RPMI7951 (cell line): ENCODE results near the gene CELSR1. TPM values are rescaled to one million over a fixed set of nuclear protein-coding genes. Genes with fewer than 3 reads are reported as not detected.

ENCODE experiments used
- DNase-seq: peaks from one replicate; pipeline ENCODE4 v3.0.0-alpha.2; 2012; ENCODE audit warnings: low read depth
- total RNA-seq: library from RNA; depleted of rRNA; stranded (reverse); fragments of >200 nt; shearing (Covaris generic); gene quantifications from 2 replicates; pipeline ENCODE4 v1.2.3, GENCODE V29; 2014; rRNA removed

The CELSR1 gene, protein sequence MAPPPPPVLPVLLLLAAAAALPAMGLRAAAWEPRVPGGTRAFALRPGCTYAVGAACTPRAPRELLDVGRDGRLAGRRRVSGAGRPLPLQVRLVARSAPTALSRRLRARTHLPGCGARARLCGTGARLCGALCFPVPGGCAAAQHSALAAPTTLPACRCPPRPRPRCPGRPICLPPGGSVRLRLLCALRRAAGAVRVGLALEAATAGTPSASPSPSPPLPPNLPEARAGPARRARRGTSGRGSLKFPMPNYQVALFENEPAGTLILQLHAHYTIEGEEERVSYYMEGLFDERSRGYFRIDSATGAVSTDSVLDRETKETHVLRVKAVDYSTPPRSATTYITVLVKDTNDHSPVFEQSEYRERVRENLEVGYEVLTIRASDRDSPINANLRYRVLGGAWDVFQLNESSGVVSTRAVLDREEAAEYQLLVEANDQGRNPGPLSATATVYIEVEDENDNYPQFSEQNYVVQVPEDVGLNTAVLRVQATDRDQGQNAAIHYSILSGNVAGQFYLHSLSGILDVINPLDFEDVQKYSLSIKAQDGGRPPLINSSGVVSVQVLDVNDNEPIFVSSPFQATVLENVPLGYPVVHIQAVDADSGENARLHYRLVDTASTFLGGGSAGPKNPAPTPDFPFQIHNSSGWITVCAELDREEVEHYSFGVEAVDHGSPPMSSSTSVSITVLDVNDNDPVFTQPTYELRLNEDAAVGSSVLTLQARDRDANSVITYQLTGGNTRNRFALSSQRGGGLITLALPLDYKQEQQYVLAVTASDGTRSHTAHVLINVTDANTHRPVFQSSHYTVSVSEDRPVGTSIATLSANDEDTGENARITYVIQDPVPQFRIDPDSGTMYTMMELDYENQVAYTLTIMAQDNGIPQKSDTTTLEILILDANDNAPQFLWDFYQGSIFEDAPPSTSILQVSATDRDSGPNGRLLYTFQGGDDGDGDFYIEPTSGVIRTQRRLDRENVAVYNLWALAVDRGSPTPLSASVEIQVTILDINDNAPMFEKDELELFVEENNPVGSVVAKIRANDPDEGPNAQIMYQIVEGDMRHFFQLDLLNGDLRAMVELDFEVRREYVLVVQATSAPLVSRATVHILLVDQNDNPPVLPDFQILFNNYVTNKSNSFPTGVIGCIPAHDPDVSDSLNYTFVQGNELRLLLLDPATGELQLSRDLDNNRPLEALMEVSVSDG (N-terminal part only)
- total RNA-seq: 2.1 and 3.0 TPM in 2 replicates

DNA sequence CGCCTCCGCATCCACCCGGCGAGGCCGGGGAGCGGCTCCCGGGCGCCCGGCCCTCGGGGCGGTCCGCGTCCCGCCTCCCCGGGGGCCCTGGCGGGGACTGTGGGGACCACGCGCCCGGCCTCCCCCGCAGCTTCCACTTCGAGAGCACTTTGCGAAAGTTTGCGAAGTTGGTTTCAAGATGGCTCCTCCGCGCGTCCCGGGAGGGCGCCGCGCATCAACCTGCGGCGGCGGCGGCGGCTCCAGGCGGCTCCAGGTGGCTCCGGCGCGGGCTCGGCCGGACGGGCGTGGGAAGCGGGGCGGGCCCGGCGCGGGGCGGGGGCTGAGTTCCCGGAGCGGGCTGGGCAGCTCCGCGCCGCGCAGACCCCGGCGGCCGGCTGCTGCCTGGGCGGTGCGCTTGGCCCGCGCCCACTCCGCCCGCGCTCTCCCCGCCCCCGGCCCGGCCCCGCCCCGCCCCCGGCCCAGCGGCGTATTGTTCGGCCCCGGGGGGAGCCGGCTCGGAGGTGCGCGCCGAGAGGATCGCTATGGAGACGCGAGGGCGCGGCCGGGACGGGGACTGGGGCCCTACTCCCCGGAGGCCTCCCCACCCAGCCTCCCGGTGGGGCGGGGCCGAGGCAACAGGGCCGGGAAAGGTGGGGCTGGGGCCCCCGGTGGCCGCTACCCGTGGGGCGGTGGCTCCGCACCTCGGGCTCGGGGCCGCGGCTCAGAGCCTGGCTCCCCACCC is at the start of gene CELSR1:
Gene CELSR1, minus strand, starts transcription at position 396 of the 721 bp plus-strand sequence. CDS start 450 bp downstream, outside the sequence.
- peak; percentile 53 for DNase-seq

DNA sequence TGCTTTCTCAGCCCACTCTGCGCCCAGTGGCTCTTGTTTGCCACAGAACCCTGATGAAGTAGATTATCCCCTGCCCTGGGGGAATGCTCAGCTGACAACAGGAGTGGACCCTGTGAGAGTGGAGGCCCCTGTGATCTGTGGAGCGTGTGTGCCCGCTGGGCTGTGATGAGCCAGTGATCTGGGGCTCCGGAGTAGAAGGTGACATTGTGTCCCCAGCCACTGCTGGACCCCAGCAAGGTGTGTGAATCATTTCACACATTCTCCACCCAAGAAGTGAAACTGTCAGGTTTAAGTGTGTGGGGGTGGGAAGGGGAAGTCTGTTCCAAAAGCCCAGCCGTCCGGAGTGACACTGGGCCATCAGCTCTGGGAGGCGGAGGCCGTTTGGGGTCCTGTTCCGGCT is 49.6 kb upstream of the CELSR1 start:
- DNase-seq: no peak

DNA sequence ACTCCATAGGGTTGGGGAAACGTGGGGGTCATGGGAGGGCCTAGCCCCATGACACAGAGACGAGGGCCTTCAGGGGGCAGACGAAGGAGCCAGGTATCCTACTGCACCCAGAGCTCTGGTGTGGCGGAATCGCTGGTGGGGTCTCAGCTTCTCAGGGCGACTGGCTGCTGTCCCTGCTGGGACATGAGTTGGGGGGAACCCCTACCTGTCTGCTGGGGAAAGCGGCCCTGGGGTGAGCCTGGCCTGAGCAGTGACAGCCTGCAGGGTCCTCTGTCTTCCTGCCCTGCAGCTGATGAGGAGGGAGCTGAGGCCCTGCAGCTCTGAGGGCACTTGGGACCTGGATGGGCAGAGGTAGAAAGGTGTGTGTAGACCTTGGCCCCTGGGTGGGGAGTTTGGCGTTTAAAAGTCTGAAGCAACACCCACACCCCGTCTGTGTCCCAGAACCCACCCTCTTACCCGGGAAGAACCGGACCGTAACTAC is 49.2 kb upstream of the CELSR1 start:
- DNase-seq: no peak

DNA sequence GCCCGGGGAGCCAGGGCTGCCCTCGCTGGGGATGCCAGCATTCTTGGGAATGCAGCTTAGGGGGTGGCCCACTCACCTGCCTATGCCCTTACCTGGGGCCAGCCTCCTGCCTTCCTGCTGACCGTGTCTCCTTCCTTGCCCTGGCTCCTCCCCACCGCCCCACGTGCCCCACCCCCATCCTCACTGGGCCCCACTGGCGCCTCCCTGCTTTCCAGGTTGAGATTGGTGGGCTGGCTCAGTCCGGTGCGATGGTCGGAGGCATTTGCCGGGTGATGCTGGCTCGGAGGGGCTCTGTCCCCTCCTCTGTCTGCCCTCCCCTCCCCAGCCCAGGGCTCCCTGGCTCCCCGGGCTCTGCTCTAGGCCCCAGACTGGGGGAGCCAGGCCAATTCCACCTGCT is 48.7 kb upstream of the CELSR1 start:
- DNase-seq: no peak

DNA sequence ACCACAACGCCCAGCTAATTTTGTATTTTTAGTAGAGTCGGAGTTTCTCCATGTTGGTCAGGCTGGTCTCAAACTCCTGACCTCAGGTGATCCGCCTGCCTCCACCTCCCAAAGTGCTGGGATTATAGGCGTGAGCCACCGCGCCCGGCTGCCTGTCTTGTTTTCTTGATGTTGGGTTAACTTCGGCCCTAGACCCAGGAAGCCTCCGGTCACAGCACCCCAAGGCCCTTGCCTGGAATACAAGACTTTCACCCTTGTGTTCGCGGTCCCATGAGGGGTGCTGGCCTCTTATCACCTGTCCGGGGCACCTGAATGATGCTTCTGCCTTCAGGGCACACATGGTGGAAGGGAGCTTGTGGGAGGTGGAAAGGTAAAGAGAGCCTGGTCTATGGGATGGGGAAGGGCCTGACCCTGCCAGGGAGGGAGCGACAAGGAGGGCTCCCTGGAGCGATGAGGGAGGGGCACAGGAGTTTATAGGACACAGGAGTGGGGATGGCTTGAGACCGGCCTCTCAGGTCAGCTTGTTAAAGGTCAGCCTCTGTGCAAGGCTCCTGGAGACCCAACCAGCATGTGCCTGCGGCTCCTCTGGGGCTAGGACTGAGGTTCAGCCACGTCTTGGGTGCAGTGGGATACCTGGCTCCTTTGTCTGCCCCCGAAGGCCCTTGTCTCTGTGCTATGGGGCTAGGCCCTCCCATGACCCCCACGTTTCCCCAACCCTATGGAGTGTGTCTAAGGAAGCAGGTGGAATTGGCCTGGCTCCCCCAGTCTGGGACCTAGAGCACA is 48.1 kb upstream of the CELSR1 start:
- no peak for DNase-seq

DNA sequence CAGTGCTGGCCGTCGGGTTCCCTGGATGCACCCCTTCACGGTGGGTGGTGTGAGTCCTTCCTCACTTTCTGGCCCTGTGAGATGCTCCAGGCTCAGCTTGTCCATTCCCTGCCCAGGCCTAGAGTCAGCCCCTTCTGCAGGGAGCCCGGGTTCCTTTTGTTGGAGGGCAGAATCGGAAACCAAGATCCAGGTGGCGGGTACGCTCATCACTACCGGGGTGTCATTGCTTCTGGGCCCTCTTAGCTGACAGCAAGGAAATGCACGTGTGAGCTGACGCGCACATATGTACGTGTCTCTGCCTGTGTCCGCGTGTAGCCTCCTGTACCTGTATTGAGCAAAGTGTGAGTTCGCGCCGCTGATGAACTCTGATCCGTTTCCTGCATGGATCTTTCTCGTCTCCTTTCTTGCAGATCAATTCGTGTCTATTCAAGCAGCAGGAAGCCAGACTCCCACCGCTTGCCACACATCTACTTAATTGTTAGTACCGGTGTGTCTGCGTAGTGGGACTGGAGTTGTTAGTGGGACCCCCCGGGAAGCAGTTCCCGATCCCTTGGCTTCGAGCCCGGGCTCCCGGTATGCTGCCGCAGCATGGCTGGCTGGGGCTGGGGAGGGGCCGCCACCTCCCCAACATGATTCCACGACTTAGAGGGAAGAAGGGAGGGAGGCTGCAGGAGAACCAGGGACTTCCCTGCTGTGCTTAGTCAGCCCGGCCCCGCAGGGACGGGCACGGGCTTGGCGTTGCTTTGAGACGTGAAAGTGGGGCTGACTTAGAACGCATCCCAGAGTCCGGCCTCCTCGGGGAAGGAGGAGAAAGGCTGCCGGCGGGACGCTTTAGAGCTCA is 46.9 kb upstream of the CELSR1 start:
- no peak for DNase-seq

DNA sequence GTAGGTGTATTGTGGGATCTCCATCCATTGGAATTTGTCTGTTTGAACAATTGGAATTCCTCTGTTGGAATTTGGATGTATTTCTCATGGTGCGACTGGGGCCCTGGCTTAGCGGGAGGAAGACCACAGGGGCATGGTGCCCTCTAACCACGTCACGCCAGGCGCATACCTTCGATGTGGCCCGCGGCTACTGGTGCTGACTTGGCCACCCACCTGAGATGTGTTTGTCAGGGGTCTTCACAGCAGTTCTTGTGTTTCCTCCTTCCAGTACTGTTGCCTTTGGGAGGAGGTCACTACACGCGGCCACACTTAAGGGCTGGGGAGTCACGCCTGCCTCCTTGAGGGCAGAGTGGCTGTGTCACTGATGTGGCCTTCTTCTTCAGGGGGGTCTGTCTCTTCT is 46.2 kb upstream of the CELSR1 start:
- DNase-seq: no peak

DNA sequence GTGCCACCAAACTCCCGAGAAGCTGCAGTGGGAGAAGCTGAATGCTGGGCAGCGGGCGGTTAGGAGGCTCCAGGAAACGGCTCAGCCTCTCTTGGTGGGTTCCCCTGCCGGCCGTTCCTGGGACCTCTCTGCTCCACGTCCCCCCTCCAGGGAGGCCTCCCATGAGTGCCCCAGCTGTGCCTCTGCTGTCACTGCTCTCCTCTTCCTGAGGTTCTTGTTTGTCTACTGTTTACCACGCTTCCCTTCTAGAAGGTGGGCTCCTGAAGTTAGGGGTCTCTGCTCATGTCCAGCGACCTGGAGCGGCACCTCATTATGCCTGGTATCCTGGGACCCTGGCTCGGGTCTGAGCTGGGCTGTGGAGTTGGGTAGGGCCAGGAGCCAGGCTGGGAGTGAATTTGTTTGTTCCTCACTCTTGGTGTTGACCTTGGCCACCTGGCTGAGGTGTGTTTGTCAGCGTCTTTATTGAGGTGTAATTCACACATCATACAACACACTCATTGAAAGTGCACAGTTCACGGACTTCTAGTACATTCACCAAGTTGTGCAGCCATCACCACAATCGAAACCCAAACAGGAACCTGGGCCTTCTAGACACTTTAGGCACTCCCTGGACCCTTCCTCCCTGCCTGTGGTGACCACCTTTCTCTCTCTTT is 45.0 kb upstream of the CELSR1 start:
- no peak for DNase-seq

DNA sequence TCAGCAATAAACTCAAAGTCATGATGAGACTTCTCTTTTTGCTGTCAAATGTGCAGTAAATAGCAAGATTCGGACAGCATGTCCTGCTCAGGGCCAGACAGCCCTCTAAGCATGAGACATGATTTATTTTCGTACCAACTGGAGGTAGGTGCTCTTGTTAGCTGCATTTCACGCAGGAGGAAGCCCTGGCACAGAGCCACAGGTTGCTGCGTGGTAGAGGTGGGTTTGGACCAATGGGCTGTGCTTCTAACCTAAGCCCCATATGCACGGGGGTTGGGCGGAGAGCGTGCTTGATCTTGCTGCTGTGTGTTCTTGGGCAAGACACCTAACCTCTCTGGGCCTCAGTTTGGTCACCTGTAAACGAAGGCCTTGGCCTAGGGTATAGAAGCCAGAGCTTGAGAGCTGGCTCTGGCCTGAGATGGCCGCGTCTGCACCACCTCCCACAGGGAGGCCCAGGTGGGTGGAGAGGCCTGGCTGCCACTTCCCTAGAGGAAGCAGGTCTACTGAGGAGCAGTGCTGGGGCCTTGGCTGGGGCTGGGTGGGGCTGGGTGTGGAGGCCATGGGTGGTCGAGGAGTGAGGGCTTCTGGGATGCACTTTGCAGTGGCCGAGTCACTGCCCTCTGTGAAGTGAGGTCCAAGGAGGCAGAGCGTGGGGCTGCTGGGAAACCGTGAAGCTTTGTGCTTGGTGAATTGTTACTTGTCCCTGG is 44.3 kb upstream of the CELSR1 start:
- no peak for DNase-seq

DNA sequence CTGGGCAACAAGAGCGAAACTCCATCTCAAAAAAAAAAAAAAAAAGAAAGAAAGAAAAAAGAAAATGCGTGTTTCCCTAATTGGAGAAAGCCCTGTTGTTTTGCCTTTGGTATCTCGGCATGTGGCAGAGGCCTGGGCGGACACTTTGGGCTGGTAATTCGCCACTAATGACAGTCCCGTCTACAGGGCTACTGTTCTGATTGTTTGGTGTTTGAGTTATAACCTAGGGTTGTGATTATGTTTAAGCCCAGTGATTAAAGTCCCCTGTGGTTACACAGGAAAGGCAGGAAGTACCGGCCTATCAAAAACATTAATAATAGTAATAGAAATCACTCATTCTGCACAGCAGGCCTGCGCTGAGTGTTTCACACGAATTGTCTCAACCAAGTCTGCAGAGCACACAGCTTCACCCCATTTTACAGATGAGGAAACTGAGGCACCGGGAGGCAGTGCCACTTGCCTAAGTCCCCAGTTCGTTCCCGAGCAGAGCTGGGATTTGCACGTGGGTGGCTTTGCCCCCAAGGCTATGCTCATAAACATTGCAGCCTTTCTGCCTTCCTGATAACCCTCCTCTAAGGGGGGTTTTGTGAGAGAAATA is 43.6 kb upstream of the CELSR1 start:
- DNase-seq: no peak

DNA sequence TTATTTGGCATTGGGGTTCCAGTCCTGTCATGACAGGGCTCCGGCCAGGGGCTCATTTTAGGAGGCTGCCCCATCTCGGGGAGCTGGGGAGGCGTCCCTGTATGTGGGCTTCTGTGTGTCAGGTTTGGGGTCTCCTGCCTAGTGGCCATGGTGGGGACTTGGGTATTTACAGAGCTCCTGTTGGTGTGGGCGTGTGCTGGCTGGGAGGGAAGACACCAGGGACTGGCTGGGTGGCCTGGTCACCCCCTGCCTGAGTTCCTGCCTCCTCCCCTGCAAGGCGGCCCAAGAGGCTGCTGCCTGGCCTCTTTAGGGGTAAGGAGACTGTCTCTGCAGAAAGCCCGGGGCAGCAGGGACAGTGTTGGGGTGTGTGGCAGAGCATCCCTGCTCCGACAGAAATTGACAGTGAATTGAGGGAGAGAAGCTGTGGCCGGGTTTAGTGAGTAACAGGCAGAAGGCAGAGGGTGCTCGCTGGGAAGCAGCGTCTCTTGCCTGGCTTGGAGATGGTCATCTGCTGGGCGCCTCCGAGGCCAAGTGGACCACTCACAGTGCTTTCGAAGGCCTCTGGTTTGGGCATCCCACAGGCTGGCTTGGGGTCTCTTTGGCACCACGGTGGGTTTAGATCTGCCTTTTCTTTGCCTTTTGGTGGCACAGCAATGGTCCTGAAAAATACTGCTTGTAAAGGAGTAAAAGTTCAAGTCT is 42.5 kb upstream of the CELSR1 start:
- no peak for DNase-seq

DNA sequence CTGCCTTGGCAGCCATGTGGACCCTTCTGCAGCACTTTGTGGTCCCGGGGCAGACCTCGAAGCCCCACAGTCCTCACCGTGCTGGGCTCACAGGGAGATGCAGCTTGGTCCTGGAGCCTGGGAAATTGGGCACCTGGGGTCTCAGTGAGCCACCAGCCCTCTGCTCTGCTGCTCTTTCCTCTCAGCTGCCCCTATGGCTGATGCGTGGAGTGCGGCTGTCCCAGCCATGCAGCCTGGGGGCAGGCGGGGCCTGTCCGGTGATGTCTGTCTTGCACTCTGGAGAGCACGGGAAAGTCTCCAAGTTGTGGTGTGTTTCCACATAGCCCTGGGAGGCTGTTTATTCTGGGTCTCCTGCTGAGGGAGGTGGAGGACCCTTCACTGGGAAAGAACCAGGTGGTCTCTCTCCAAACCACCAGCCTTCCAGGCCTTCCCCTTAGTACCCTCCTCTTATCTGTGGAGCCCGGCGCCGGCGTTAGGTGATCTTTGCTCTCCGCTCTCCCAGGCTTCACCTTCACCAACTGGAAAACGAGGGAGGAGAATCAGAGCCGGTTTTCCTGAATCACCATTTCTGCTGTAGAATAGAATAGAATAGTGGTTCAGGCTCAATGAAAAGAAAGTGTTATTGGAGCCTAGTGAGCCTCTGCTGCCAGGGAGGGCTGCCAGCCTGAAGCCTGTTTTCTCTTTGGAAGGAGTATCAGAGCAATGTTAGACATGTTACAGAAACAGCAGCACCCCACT is 41.6 kb upstream of the CELSR1 start:
- no peak for DNase-seq

DNA sequence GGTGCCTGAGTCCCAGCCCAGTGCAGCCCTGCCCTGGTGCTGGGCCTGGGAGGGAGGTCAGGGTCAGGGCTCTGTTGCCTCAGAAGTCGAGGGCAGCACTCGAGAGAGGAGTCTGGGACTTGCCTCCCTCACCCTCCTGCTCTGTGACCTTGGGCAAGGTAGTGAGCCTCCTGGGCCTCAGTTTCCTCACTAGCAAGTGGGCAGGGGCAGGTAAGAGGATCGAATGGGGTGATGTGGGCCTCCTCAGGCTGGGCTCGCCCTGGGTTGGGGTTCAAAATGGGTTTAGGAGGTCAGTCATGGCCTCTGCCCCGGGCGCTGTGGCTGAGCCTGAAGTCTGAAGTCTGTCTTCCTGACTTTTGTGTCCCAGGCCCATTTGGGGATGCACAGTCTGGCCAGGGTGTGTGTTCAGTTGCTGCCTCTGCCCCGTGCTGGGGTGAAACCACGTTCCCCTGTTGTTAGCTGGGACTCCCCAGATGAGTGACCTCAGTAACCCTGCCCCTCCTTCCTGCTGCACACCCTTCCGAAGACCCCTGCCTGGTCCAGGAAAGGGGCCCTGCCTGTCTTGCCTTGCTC is 40.9 kb upstream of the CELSR1 start:
- no peak for DNase-seq

DNA sequence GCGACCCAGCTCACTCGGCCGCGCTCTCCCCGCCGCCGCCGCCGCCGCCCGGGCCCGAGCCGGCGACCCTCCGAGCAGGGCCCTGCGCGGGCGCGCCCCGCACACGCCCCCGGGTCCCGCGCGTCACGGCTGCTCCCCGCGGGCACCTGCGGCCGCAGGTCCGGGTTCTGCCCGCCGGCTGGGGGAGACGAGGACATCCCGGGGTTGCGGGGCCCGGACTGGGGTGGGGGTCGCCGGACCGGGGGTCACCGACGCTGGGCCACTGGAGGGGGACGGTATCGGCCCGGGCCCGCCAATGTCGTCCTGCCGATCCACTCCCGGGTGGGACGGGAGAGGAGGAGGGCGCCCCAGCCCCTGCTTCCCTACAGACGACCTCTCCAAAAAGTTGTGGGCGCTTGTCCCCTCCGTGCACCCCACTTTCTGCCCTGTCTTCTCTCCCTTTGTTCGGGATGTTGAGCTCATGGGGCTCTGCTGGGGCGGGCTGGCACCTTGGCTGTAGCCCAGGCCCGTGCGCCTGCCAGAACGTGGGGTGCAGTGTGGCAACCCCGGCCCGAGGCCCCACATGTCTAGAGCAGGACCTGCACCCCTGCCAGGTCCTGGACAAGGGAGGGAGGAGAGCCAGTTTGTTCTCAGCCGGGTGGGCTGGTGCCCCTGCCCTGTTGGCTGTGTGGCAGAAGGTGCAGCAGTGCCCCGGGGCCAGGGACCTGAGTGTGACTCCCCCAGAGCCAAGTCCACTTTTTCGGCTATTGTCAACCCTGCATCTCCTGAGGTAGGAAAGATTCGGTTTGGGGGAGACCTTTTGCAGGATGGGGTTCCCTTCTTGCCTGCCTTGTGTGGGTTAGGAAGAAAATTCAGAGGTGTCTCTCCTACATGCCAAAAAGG is 40.2 kb upstream of the CELSR1 start:
- DNase-seq: no peak
